Activated naive CD4-positive, alpha-beta T cell treated with anti-CD3 and anti-CD28 coated beads for 36 hours (primary cell): ENCODE measurements around the gene LYSMD4. TPM values are rescaled to one million over a fixed set of nuclear protein-coding genes. Genes with fewer than 3 reads are reported as not detected.
A peak's percentile ranks its signal among the peaks of the same experiment; 100 is the strongest.

Experiments used
- CTCF ChIA-PET: fragments of 350-600 bp; sonication (Branson Sonifier 250); formaldehyde crosslinking; loops from one replicate; lab custom pipeline; 2021; ENCODE audit warnings: antibody characterized with exemption; lab: Charles Lee
- DNase-seq: peaks from one replicate; pipeline ENCODE4 v3.0.0-alpha.2; 2020
- H3K27ac Mint-ChIP-seq: one replicate; pipeline ENCODE4 v1.8.0; 2021; ENCODE audit warnings: mild to moderate bottlenecking, mixed read lengths
- H3K27me3 Mint-ChIP-seq: one replicate; pipeline ENCODE4 v1.8.0; 2021; ENCODE audit warnings: low read depth, mixed read lengths
- H3K36me3 Mint-ChIP-seq: one replicate; pipeline ENCODE4 v1.8.0; 2021; ENCODE audit warnings: low read depth, mixed read lengths
- H3K4me1 Mint-ChIP-seq: one replicate; pipeline ENCODE4 v1.8.0; 2021; ENCODE audit warnings: low read depth, mixed read lengths
- H3K4me3 Mint-ChIP-seq: one replicate; pipeline ENCODE4 v1.8.0; 2021; ENCODE audit warnings: mild to moderate bottlenecking, moderate library complexity, mixed read lengths
- H3K9me3 Mint-ChIP-seq: one replicate; pipeline ENCODE4 v1.8.0; 2021; ENCODE audit warnings: mixed read lengths
- intact Hi-C: fragments of 100-400 bp; cut with micrococcal nuclease; formaldehyde crosslinking; loops from one replicate; pipeline ENCODE4 v1.15.1; 2023
- total RNA-seq, 2 experiments: library from RNA; stranded (reverse); gene quantifications; one replicate each; pipeline ENCODE4 v1.2.3, GENCODE V29; 2021

The LYSMD4 gene
- total RNA-seq, 2 experiments from 2014 or later: 4.9 TPM

DNA sequence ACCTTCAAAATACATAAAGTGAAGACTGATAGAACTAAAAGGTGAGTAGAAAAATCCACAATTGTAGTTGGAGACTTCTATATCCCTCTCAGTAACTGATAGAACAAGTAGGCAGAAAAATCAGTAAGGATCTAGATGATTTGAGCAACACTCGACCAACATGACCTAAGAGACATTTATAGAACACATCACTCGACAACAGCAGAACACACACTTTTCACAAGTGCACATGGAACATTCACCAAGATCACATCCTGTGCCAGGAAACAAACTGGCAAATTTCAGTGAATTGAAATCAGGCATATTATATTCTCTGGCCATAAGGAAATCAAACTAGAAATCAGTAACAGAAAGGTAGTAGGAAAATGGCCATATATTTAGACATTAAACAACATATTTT lies 37.1 kb downstream of the LYSMD4 start:
- no peak overlapping the region for H3K4me3 Mint-ChIP-seq
- peaks cover 12% of the 10 kb centered on the region for H3K36me3 Mint-ChIP-seq
- H3K4me1 Mint-ChIP-seq: no peaks in the 10 kb centered on the region
- no peaks in the 10 kb centered on the region for H3K9me3 Mint-ChIP-seq
- no peaks in the 10 kb centered on the region for H3K27me3 Mint-ChIP-seq
- CTCF ChIA-PET: interaction anchor here (0.7 kb wide), 1 partner anchor 127 kb away, joined by 4 read pairs; no protein-coding TSS in a partner anchor
- DNase-seq: no peak
- intact Hi-C loops: no loop called here
- no peak overlapping the region for H3K27ac Mint-ChIP-seq

DNA sequence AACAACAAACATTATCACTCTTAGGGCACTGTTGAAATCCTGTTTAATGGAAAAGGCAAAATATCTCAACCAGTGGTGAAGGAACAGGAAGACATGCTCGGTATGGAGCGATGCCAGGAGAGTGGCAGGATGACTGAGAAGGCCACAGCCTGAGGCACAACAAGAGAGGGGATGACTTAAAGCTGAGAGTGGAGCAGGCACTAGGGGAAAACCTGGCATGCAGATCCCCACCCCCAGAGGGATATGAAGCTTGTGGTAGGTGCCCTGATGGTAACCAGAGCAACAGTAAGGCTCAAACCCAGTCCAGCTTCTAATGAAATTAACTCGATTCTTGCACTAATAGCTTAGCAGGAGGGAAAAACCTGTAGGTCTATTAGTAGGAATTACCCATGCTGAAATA lies 40.4 kb downstream of the LYSMD4 start:
- DNase-seq: no peak
- intact Hi-C loops: no loop called here
- CTCF ChIA-PET: interaction anchor here (0.8 to 3.8 kb wide), 2 partner anchors 11 to 420 kb away, joined by 5 to 19 read pairs; no protein-coding TSS in a partner anchor
- Mint-ChIP-seq H3K4me3 (no peak overlapping the region), H3K4me1 (no peaks in the 10 kb centered on the region), H3K36me3 (peaks cover 20% of the 10 kb centered on the region), H3K27me3 (no peaks in the 10 kb centered on the region), H3K9me3 (no peaks in the 10 kb centered on the region), H3K27ac (no peak overlapping the region)

DNA sequence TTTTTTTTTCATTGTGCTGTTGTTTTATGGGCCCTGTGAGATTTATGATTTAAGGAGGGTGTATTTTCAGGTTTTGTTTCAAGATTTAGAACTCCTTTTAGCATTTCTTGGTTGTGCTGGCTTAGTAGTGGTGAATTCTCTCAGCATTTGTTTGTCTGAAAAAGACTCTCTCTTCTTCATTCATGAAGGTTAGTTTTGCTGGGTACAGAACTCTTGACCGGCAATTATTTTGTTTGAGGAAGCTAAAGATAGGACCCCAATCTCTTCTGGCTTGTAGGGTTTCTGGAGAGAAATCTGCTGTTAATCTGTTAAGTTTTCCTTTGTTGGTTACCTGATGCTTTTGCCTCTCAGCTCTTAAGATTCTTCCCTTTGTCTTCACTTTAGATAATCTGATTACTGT lies 46.9 kb downstream of the LYSMD4 start:
- Mint-ChIP-seq H3K36me3 (peaks cover 28% of the 10 kb centered on the region), H3K4me1 (peaks cover 18% of the 10 kb centered on the region), H3K27me3 (no peaks in the 10 kb centered on the region), H3K4me3 (no peak overlapping the region), H3K9me3 (peaks cover 8% of the 10 kb centered on the region), H3K27ac (no peak overlapping the region)
- no peak for DNase-seq
- intact Hi-C loops: no loop called here
- CTCF ChIA-PET: no interaction called here

DNA sequence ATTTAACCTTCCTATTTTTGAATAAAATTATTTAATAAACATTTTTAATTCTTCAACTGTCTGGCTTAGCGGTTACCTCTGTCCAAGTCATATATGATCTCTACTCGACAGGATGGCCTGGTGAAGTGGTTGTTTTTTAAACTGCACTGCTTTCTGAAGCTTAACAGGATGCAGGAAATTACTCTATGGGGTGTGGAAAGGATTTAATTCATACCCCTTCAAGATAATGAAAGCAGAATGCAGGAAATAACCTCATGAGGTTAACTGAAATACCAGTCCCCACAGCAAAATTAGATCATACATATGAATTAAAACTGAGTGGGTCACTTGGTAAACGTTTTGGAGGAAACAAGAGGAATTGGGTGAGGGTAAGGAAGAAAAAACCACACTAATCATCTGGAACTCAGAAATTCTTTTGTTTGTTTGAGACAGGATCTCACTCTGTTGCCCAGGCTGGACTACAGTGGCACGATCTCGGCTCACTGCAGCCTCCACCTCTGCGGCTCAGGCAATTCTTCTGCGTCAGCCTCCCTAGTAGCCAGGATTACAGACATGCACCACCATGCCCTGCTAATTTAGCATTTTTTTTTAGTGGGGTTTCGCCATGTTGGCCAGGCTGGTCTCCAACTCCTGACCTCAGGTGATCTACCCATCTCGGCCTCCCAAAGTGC lies 50.1 kb downstream of the LYSMD4 start:
- peak overlapping the region; percentile 86 for H3K27ac Mint-ChIP-seq
- H3K4me1 Mint-ChIP-seq: peaks cover 22% of the 10 kb centered on the region
- peaks cover 31% of the 10 kb centered on the region for H3K36me3 Mint-ChIP-seq
- peaks cover 8% of the 10 kb centered on the region for H3K9me3 Mint-ChIP-seq
- CTCF ChIA-PET: interaction anchor here (2.2 kb wide), 1 partner anchor 21 kb away, joined by 5 read pairs; no protein-coding TSS in a partner anchor
- intact Hi-C loops: loop anchor here (2.0 kb wide), 1 partner anchor 116 kb away; no protein-coding TSS in a partner anchor
- no peak overlapping the region for H3K4me3 Mint-ChIP-seq
- DNase-seq: peak; percentile 10
- H3K27me3 Mint-ChIP-seq: no peaks in the 10 kb centered on the region

DNA sequence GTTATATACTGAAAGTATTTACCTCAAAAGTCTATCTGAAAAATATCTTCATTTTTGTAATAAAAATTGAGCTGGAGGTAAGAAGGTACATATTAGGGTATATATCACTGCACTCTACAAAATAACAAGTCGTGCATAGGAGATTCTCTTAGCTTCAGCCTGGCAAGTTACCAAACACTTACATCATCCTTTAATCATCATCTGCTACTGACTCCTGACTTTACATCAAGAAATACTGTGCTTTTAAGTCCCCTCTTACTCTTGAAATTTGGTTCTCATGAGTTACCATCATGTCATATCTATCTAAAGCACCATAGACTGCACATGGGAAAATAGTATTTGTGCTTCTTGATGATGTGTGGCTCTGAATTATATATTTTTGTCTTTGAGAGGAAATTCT lies 50.8 kb downstream of the LYSMD4 start:
- peaks cover 8% of the 10 kb centered on the region for H3K9me3 Mint-ChIP-seq
- no peak overlapping the region for H3K4me3 Mint-ChIP-seq
- peaks cover 33% of the 10 kb centered on the region for H3K36me3 Mint-ChIP-seq
- H3K27ac Mint-ChIP-seq: peak overlapping the region; percentile 47
- no peaks in the 10 kb centered on the region for H3K27me3 Mint-ChIP-seq
- intact Hi-C loops: loop anchor here (2.0 kb wide), 1 partner anchor 116 kb away; no protein-coding TSS in a partner anchor
- DNase-seq: no peak
- H3K4me1 Mint-ChIP-seq: peaks cover 23% of the 10 kb centered on the region
- CTCF ChIA-PET: interaction anchor here (2.2 kb wide), 1 partner anchor 22 kb away, joined by 5 read pairs; no protein-coding TSS in a partner anchor

DNA sequence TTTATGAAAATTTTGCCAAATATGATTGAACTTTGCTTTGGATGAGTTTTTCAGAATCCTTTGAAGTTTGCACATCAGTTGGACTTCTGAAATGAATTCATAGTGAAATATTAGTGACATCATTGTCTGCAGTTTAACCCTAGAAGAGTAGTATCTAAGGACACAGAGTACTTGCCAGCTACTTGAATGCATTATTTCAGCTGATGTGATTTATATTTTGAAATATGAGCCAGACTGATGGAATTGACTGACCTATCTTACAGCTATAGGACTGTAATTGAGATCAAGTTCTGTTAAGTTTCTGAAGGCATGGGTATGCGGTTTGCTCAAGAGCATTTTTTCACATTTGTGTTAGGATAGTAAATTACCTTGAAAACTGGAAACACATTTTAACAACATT lies 51.2 kb downstream of the LYSMD4 start:
- Mint-ChIP-seq H3K36me3 (peaks cover 37% of the 10 kb centered on the region), H3K27ac (peak overlapping the region; percentile 47), H3K27me3 (no peaks in the 10 kb centered on the region), H3K9me3 (peaks cover 8% of the 10 kb centered on the region), H3K4me1 (peaks cover 25% of the 10 kb centered on the region), H3K4me3 (no peak overlapping the region)
- CTCF ChIA-PET: interaction anchor here (2.2 kb wide), 1 partner anchor 22 kb away, joined by 5 read pairs; no protein-coding TSS in a partner anchor
- intact Hi-C loops: loop anchor here (2.0 kb wide), 1 partner anchor 115 kb away; no protein-coding TSS in a partner anchor
- no peak for DNase-seq

DNA sequence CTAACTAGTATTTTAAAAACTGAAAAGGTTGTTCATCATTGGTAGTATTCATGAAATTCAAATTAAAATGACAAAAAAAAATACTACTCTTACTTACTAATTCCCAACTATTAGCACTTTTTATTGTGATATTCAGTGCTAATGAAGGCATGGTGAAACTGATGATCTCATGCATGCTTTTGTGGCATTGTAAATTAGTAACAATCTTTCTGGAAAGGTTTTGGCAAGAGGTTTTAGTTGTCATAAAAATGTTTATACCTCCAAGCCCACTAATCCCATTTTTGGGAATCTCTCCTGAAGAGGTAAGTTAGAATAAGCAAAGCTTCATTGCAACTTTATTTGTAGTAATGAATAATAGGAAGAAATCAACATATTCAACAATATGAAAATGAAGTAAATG lies 53.0 kb downstream of the LYSMD4 start:
- no peak overlapping the region for H3K4me3 Mint-ChIP-seq
- H3K4me1 Mint-ChIP-seq: peaks cover 25% of the 10 kb centered on the region
- peaks cover 38% of the 10 kb centered on the region for H3K36me3 Mint-ChIP-seq
- H3K27ac Mint-ChIP-seq: no peak overlapping the region
- intact Hi-C loops: no loop called here
- H3K27me3 Mint-ChIP-seq: no peaks in the 10 kb centered on the region
- H3K9me3 Mint-ChIP-seq: peaks cover under 1% of the 10 kb centered on the region
- DNase-seq: no peak
- CTCF ChIA-PET: no interaction called here

DNA sequence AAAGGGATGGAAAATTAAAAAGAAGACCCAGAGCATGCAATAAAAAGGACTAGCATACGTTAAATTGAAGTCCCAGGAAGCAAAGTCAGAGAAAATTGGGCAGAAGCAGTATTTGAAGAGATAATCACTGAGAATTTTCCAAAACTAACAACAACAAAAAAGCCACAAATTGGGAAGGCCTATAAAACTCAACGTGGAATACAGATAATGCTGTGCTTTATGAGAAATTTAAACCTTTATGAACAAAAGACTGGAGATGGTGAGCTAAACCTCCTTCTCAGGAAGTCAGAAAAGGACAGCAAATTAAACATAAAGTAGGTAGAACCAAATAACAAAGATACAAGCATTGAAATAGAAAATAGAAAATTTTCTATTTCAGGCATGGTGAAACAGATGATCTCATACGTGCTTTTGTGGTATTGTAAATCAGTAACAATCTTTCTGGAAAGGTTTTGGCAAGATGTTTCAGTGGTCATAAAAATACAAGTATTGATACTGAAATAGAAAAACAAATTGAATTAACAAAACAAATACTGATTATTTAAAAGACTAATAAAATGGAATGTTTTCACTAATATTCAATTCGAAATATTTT lies 55.6 kb downstream of the LYSMD4 start:
- no peak overlapping the region for H3K27ac Mint-ChIP-seq
- no peaks in the 10 kb centered on the region for H3K9me3 Mint-ChIP-seq
- CTCF ChIA-PET: no interaction called here
- peaks cover 16% of the 10 kb centered on the region for H3K4me1 Mint-ChIP-seq
- intact Hi-C loops: no loop called here
- H3K4me3 Mint-ChIP-seq: no peak overlapping the region
- H3K36me3 Mint-ChIP-seq: peaks cover 31% of the 10 kb centered on the region
- no peaks in the 10 kb centered on the region for H3K27me3 Mint-ChIP-seq
- no peak for DNase-seq

Other genes with a start within 250 kb of the LYSMD4 start
- gene MEF2A, start 167.5 kb downstream of the LYSMD4 start, total RNA-seq: 10 to 100 TPM; 15.3 to 15.5 TPM